ENCODE results near the gene AQP12B.

GRCh38 chr2:240628808-240629618, 53.7 kb downstream of the AQP12B start:
- no peak for TF ChIP-seq POU6F1 (CRISPR knock-in tag; IDR thresholded peaks at IDR 0.05; ENCODE audit: borderline replicate concordance, low read depth)
- no peak for TF ChIP-seq PATZ1 (CRISPR knock-in tag; IDR thresholded peaks at IDR 0.05; ENCODE audit: borderline replicate concordance)
- no peak for TF ChIP-seq ZFP30 (CRISPR knock-in tag; IDR thresholded peaks at IDR 0.05)
- no peak for TF ChIP-seq ARNTL (CRISPR knock-in tag; IDR thresholded peaks at IDR 0.05; ENCODE audit: borderline replicate concordance, low read depth)

Measured in SK-N-SH treated with all-trans-retinoic acid at 6 μM for 48 hours (cell line).